CD4-positive, alpha-beta T cell (primary cell): Measurements from ENCODE around the gene TMEM252. TPM values are rescaled to one million over a fixed set of nuclear protein-coding genes. Genes with fewer than 3 reads are reported as not detected.

Experiments used
- ATAC-seq: fragments of 200-7000 bp; cut with Tn5 transposase; one replicate; pipeline ENCODE4 v1.10.0; 2022; ENCODE audit warnings: mild to moderate bottlenecking; ENCODE audit not compliant: poor library complexity
- CTCF ChIA-PET: fragments of 350-600 bp; sonication (Branson Sonifier 250); formaldehyde crosslinking; loops from one replicate; lab custom pipeline; 2021; ENCODE audit warnings: antibody characterized with exemption, inconsistent platforms; lab: Charles Lee
- POLR2A ChIA-PET: fragments of 350-600 bp; sonication (Branson Sonifier 250); formaldehyde crosslinking; loops from one replicate; lab custom pipeline; 2021; ENCODE audit warnings: antibody characterized with exemption, inconsistent platforms; lab: Charles Lee
- DNase-seq, 14 experiments: peaks; one replicate each; pipeline ENCODE4 v3.0.0-alpha.2; 2013 to 2020; ENCODE audit warnings: mixed read lengths in 2 of 14
- H3K27ac ChIP-seq, 2 donors: one replicate each; pipeline versions ENCODE4 v1.5.1 to v1.7.0; 2013; ENCODE audit warnings: low read length in 2 of 2, low read depth in 1 of 2, mild to moderate bottlenecking in 1 of 2
- H3K27me3 ChIP-seq, 2 experiments: 1 replicate in 1 of 2; 2 replicates in 1 of 2; pipeline versions ENCODE4 v1.6.1 to v1.7.0; 2013; ENCODE audit warnings: low read length in 2 of 2, control low read depth in 1 of 2, mild to moderate bottlenecking in 1 of 2, moderate library complexity in 1 of 2; ENCODE audit not compliant: insufficient read depth in 2 of 2, control insufficient read depth in 1 of 2
- H3K36me3 ChIP-seq: one replicate; pipeline ENCODE4 v1.6.1; 2013; ENCODE audit warnings: low read length, control low read depth; ENCODE audit not compliant: insufficient read depth
- H3K4me1 ChIP-seq: one replicate; pipeline ENCODE4 v1.6.1; 2013; ENCODE audit warnings: low read length, control low read depth; ENCODE audit not compliant: insufficient read depth
- H3K4me3 ChIP-seq: one replicate; pipeline ENCODE4 v1.5.1; 2013; ENCODE audit warnings: mild to moderate bottlenecking, low read length, moderate library complexity
- H3K9me3 ChIP-seq, 2 experiments: 1 replicate in 1 of 2; 2 replicates in 1 of 2; pipeline versions ENCODE4 v1.6.1 to v1.7.0; 2013; ENCODE audit warnings: low read length in 2 of 2, mild to moderate bottlenecking in 2 of 2, control low read depth in 1 of 2, moderate library complexity in 1 of 2; ENCODE audit not compliant: control insufficient read depth in 1 of 2, insufficient read depth in 1 of 2
- H3K27ac Mint-ChIP-seq: one replicate; pipeline ENCODE4 v1.8.0; 2020; ENCODE audit warnings: mixed read lengths
- H3K27me3 Mint-ChIP-seq: one replicate; pipeline ENCODE4 v1.8.0; 2021; ENCODE audit warnings: mixed read lengths
- H3K36me3 Mint-ChIP-seq: one replicate; pipeline ENCODE4 v1.8.0; 2021; ENCODE audit warnings: low read depth, mixed read lengths
- H3K4me1 Mint-ChIP-seq: one replicate; pipeline ENCODE4 v1.8.0; 2021; ENCODE audit warnings: low read depth, mixed read lengths
- H3K4me3 Mint-ChIP-seq: one replicate; pipeline ENCODE4 v1.8.0; 2020; ENCODE audit warnings: mild to moderate bottlenecking, mixed read lengths
- H3K9me3 Mint-ChIP-seq: one replicate; pipeline ENCODE4 v1.8.0; 2020; ENCODE audit warnings: mixed read lengths
- intact Hi-C, 2 experiments: fragments of 100-400 bp; cut with DNase I in 1 of 2; cut with micrococcal nuclease in 1 of 2; formaldehyde crosslinking; loops; one replicate each; pipeline versions ENCODE4 v1.15.1 to v1.9.0; 2023 to 2025; cut with DNase I, micrococcal nuclease
- total RNA-seq, 174 experiments: library from RNA in 2 of 174; stranded (reverse) in 2 of 174; gene quantifications; one replicate each; pipeline ENCODE4 v1.2.3 and lab custom pipeline; 2021 to 2026
- TF ChIP-seq, protein P1 (sequence below): fragments of 200-600 bp; IDR thresholded peaks from one replicate; pipeline ENCODE4 v1.8.0; 2022; ENCODE audit warnings: antibody characterized with exemption, mild to moderate bottlenecking

TMEM252 gene
- total RNA-seq, 2 experiments from 2014 or later: not detected

- H3K27ac Mint-ChIP-seq: no peak overlapping the region
- no peak overlapping the region for H3K27ac ChIP-seq
- intact Hi-C loops: no loop called here
- ChIA-PET CTCF (no interaction called here), POLR2A (no interaction called here)
- DNase-seq: no peak
- H3K9me3 Mint-ChIP-seq: no peaks in the 10 kb centered on the region
- H3K4me1 ChIP-seq: no peaks in the 10 kb centered on the region
- peaks cover 0 to 2% of the 10 kb centered on the region in 2 experiments for H3K27me3 ChIP-seq
- TF ChIP-seq, protein P1, sequence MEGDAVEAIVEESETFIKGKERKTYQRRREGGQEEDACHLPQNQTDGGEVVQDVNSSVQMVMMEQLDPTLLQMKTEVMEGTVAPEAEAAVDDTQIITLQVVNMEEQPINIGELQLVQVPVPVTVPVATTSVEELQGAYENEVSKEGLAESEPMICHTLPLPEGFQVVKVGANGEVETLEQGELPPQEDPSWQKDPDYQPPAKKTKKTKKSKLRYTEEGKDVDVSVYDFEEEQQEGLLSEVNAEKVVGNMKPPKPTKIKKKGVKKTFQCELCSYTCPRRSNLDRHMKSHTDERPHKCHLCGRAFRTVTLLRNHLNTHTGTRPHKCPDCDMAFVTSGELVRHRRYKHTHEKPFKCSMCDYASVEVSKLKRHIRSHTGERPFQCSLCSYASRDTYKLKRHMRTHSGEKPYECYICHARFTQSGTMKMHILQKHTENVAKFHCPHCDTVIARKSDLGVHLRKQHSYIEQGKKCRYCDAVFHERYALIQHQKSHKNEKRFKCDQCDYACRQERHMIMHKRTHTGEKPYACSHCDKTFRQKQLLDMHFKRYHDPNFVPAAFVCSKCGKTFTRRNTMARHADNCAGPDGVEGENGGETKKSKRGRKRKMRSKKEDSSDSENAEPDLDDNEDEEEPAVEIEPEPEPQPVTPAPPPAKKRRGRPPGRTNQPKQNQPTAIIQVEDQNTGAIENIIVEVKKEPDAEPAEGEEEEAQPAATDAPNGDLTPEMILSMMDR: no peak
- ATAC-seq: no peak
- H3K9me3 ChIP-seq: no peaks in the 10 kb centered on the region
- H3K36me3 Mint-ChIP-seq: no peaks in the 10 kb centered on the region
- H3K36me3 ChIP-seq: no peaks in the 10 kb centered on the region
- peaks cover 17% of the 10 kb centered on the region for H3K27me3 Mint-ChIP-seq
- no peak overlapping the region for H3K4me3 Mint-ChIP-seq
- H3K4me3 ChIP-seq: no peak overlapping the region
- no peaks in the 10 kb centered on the region for H3K4me1 Mint-ChIP-seq
Observed at GRCh38 chr9:68493541-68493940, 47.1 kb downstream of the TMEM252 start.

DNA sequence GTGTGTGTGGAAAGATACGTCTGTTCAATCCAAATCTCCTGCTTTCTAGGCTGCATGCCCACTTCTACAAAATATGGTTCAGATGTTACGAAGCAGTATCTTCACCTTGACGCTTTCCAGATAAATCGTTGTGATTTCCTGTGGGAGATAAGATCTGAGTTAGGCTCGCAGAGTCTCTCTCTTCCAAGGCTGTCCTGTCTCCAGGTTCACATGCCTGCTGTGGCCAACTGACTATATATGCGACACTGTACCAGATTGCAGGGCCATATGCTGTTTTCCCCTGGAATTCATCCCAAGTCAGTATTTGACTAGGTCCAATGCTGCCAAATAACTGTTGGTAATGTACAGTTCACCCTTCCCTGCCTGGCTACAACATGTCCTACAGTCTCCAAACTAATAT lies 47.9 kb downstream of the TMEM252 start:
- no peak overlapping the region for H3K4me3 ChIP-seq
- H3K27me3 Mint-ChIP-seq: peaks cover 17% of the 10 kb centered on the region
- H3K36me3 Mint-ChIP-seq: no peaks in the 10 kb centered on the region
- H3K27me3 ChIP-seq: peaks cover 0 to 2% of the 10 kb centered on the region in 2 experiments
- no peaks in the 10 kb centered on the region for H3K36me3 ChIP-seq
- no peak for DNase-seq
- no peaks in the 10 kb centered on the region for H3K4me1 ChIP-seq
- TF ChIP-seq, protein P1: no peak
- no peak for ATAC-seq
- no peak overlapping the region for H3K4me3 Mint-ChIP-seq
- no peaks in the 10 kb centered on the region for H3K4me1 Mint-ChIP-seq
- no peak overlapping the region for H3K27ac Mint-ChIP-seq
- no peaks in the 10 kb centered on the region for H3K9me3 ChIP-seq
- POLR2A ChIA-PET: no interaction called here
- intact Hi-C loops: no loop called here
- CTCF ChIA-PET: no interaction called here
- peaks cover 2% of the 10 kb centered on the region for H3K9me3 Mint-ChIP-seq
- H3K27ac ChIP-seq: no peak overlapping the region

DNA sequence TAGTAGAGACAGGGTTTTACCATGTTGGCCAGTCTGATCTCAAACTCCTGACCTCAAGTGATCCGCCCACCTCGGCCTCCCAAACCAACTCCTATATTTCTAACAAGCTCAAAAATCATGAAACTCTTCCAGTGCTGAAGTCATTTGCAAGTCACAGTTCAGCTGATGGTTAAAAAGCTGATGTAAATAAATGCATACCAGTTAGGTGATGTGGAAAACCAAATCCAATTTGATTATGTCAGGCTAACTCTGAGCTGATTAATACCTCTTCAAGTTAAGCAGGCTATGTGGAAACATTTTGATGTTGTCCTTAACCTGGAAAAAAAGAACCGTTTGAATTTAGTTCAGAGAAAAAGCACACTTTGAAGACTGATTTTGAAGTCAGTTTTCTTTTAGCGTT lies 51.0 kb downstream of the TMEM252 start:
- Mint-ChIP-seq H3K4me3 (no peak overlapping the region), H3K27ac (no peak overlapping the region), H3K4me1 (no peaks in the 10 kb centered on the region), H3K27me3 (peaks cover 26% of the 10 kb centered on the region), H3K36me3 (no peaks in the 10 kb centered on the region), H3K9me3 (peaks cover 4% of the 10 kb centered on the region)
- Histone ChIP-seq H3K36me3 (no peaks in the 10 kb centered on the region), H3K27me3 (peaks cover 0 to 2% of the 10 kb centered on the region in 2 experiments), H3K4me3 (no peak overlapping the region), H3K4me1 (no peaks in the 10 kb centered on the region), H3K9me3 (no peaks in the 10 kb centered on the region), H3K27ac (no peak overlapping the region)
- intact Hi-C loops: no loop called here
- ChIA-PET POLR2A (no interaction called here), CTCF (no interaction called here)
- DNase-seq: no peak
- ATAC-seq: no peak
- TF ChIP-seq, protein P1: no peak
